GM12801 (cell line): Measurements from ENCODE around the gene FBLN7.

ENCODE experiments used
- TF ChIP-seq, protein P1 (sequence below): IDR thresholded peaks from one replicate; pipeline ENCODE4 v1.5.1; 2011; ENCODE audit warnings: control low read depth; ENCODE audit not compliant: insufficient read length; ENCODE audit errors: extremely low read depth

FBLN7 gene

DNA sequence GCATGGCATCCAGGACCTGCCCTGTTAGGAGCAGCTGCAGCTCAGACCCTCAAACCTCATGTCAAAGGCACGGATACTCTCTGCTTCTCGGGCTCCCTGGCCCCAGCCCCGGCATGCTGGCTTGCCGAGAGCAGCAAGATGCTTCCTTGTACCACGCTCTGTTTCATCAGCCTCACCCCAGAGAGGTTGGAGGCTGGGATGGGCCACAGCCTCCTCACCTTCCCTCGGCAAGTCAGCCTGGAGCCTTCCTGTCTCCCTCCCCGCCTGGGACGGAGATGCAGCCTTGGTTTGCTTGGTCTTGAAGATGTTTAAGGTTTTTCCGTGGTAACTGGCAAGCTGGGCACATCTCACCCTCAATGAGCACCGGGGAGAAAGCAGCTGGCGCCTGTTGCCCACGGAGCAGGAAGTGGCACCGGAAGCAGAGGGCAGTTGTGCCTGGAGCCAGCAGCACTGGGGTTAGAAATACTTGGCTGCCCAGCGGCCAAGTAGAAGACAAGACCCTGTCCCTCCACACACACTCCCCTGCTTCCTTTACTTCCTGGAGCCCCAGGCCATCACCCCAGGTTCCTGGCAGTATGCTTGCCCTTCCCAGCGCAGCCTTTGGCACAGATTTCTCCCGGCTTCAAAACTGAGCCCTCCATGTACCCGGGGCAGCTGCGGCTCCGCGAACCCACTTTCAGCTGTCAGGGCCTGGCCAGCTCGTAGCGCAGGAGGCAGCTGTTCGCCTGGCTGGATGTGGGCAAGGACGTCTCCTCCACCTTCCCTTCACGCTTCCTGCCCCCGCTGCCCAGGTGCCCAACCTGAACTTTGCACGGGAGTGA is 17.4 kb downstream of the FBLN7 start:
- TF ChIP-seq, protein P1, sequence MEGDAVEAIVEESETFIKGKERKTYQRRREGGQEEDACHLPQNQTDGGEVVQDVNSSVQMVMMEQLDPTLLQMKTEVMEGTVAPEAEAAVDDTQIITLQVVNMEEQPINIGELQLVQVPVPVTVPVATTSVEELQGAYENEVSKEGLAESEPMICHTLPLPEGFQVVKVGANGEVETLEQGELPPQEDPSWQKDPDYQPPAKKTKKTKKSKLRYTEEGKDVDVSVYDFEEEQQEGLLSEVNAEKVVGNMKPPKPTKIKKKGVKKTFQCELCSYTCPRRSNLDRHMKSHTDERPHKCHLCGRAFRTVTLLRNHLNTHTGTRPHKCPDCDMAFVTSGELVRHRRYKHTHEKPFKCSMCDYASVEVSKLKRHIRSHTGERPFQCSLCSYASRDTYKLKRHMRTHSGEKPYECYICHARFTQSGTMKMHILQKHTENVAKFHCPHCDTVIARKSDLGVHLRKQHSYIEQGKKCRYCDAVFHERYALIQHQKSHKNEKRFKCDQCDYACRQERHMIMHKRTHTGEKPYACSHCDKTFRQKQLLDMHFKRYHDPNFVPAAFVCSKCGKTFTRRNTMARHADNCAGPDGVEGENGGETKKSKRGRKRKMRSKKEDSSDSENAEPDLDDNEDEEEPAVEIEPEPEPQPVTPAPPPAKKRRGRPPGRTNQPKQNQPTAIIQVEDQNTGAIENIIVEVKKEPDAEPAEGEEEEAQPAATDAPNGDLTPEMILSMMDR: no peak

GRCh38 chr2:112156152-112156986 is 18.2 kb downstream of the FBLN7 start:
- TF ChIP-seq, protein P1: no peak

- TF ChIP-seq, protein P1: no peak
Observed at GRCh38 chr2:112157472-112157871, 19.3 kb downstream of the FBLN7 start.

- TF ChIP-seq, protein P1: no peak
Observed at GRCh38 chr2:112159454-112159921, 21.3 kb downstream of the FBLN7 start.

GRCh38 chr2:112160283-112161250 is 22.4 kb downstream of the FBLN7 start:
- TF ChIP-seq, protein P1: no peak

- TF ChIP-seq, protein P1: no peak
Observed at GRCh38 chr2:112161431-112162145, 23.4 kb downstream of the FBLN7 start.
